Choroid plexus epithelial cell (primary cell): ENCODE measurements around the gene INHA.

Source experiments
- DNase-seq: peaks from one replicate; pipeline ENCODE4 v3.0.0-alpha.2; 2010; ENCODE audit warnings: low read depth
- H3K4me3 ChIP-seq: 2 replicates; pipeline ENCODE4 v1.5.1; 2011; ENCODE audit warnings: low read depth, mild to moderate bottlenecking, control low read depth, low read length, moderate library complexity
- TF ChIP-seq, protein P1 (sequence below): conservative IDR thresholded peaks from 2 replicates; pipeline ENCODE4 v1.5.1; 2011; ENCODE audit warnings: low read depth, mild to moderate bottlenecking, control low read depth, inconsistent platforms, low read length, moderate library complexity

The INHA gene

DNA sequence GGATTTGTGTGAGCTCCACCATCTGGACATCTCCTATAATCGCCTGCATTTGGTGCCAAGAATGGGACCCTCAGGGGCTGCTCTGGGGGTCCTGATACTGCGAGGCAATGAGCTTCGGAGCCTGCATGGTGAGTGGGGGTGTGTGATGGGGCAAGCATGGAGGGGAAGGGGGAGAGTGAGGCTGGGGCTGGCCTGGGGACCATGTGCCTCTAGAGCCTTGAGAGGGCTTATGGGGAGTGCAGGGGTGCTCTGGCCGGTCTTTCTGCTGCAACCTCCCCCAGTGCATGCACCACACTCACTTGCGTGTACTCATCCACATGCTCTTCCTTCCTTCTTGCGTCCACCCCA is 33.5 kb downstream of the INHA start:
- no peak overlapping the region for H3K4me3 ChIP-seq
- DNase-seq, result no peak
- TF ChIP-seq, protein P1, sequence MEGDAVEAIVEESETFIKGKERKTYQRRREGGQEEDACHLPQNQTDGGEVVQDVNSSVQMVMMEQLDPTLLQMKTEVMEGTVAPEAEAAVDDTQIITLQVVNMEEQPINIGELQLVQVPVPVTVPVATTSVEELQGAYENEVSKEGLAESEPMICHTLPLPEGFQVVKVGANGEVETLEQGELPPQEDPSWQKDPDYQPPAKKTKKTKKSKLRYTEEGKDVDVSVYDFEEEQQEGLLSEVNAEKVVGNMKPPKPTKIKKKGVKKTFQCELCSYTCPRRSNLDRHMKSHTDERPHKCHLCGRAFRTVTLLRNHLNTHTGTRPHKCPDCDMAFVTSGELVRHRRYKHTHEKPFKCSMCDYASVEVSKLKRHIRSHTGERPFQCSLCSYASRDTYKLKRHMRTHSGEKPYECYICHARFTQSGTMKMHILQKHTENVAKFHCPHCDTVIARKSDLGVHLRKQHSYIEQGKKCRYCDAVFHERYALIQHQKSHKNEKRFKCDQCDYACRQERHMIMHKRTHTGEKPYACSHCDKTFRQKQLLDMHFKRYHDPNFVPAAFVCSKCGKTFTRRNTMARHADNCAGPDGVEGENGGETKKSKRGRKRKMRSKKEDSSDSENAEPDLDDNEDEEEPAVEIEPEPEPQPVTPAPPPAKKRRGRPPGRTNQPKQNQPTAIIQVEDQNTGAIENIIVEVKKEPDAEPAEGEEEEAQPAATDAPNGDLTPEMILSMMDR, result no peak

DNA sequence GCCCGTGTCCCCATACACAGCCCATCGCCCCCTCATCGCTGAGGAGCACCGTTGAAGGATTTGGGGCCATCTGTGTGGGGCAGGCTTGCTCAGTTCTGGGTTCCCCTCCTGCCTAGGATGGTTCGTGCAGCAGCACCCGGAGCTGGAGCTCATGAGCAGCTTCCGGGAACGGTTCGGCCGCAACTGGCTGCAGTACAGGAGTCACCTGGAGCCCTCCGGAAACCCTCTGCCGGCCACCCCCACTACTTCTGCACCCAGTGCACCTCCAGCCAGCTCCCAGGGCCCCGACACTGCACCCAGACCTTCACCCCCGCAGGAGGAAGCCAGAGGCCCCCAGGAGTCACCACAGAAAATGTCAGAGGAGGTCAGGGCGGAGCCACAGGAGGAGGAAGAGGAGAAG is 35.8 kb downstream of the INHA start:
- TF ChIP-seq, protein P1, result no peak
- H3K4me3 ChIP-seq, result no peak overlapping the region
- DNase-seq, result no peak

DNA sequence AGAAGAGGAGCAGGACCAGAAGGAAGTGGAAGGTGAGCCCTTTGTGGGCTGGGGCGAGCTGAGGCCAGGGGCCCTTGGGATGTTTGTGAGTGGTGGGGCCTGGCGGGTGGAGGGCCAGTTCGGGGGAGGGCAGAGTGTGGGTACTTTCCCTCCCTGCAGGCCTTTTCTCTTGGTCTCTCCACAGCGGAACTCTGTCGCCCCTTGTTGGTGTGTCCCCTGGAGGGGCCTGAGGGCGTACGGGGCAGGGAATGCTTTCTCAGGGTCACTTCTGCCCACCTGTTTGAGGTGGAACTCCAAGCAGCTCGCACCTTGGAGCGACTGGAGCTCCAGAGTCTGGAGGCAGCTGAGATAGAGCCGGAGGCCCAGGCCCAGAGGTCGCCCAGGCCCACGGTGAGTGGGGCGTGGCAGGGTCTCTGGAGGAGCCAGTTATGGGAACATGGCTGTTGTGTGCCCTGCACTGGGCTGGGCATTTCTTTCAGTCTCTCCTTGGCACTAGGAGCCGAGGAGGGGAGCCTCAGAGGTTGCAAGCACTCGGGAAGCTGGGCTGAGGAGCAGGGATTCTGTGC is 36.4 kb downstream of the INHA start:
- no peak overlapping the region for H3K4me3 ChIP-seq
- no peak for DNase-seq
- TF ChIP-seq, protein P1, result no peak

DNA sequence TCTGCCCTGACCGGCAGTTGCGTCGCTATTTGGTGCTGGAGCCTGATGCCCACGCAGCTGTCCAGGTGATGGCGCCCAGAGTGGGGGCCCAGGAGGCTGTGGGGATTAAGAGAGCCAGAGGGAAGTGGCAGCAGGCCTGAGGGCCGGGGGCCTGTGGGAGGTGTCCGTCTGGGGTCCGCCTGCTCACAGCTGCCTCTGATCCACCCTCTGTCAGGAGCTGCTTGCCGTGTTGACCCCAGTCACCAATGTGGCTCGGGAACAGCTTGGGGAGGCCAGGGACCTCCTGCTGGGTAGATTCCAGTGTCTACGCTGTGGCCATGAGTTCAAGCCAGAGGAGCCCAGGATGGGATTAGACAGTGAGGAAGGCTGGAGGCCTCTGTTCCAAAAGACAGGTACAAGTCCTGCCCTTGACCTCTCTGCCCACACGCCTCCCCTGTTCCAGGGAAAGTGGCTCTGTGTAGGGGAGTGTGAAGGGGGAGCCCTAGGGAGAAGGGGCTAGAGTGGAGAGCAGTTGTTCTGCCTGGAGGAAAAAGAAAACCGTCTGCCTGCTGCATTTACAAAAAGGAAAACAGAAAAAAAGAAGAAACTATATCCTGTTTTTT is 37.1 kb downstream of the INHA start:
- TF ChIP-seq, protein P1, result no peak
- no peak for DNase-seq
- H3K4me3 ChIP-seq, result no peak overlapping the region

DNA sequence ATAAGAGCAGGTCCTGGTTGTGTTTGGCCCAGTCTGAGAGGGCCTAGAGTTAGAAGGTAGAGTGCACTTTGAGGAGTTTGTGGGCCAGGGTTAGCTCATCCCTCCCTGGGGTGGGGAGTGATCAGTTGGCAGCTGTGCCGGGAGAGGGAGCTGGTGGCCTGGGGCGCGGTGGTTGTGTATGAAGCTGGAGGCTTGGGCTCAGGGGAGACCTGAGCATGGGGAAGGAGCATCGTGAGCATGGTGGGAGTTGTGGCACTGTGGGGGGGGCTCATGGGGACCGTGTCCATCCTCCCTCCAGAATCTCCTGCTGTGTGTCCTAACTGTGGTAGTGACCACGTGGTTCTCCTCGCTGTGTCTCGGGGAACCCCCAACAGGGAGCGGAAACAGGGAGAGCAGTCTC is 39.2 kb downstream of the INHA start:
- no peak for DNase-seq
- TF ChIP-seq, protein P1, result no peak
- no peak overlapping the region for H3K4me3 ChIP-seq

DNA sequence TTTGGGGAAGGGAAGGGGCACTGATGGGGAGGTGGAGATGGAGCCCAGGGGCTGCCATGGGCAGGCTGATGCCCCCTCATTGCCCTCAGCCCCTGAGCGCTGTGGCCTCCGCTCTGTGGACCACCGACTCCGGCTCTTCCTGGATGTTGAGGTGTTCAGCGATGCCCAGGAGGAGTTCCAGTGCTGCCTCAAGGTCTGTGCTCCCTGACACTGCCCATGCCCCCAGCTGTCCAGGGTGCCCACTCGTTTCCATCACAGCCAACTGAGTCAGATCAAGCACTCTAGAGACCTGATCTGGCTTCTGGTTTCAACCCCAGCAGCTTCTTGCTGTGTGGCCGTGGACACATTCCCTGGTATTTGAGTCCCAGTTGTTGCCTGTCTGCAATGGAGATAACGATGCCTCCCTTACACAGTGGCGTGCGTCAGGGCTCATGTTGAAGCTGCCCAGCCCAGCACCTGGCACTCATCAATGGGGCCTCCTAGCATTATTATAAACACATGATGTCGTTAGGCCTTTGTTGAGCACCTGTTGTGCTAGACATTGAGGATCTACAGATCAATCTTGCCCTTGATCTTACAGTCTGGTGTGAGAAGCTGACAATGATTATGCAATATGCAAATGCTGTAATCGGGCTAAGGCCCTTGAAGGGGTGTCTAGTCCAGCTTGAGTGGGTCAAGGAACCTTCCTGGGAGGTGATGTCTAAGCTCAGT is 39.9 kb downstream of the INHA start:
- no peak overlapping the region for H3K4me3 ChIP-seq
- no peak for DNase-seq
- TF ChIP-seq, protein P1, result no peak
